GM19463 (cell line): Measurements from ENCODE around the gene GPC3.
"Not testable (repeated sequence)": the region's sequence is repeated elsewhere in the genome, so short reads cannot be mapped to it uniquely, and the experiment has no call there.

ENCODE experiments used
- ATAC-seq: cut with Tn5 transposase; IDR thresholded peaks from one replicate; pipeline ENCODE4 v1.9.1; 2021; ENCODE audit warnings: mild to moderate bottlenecking, moderate library complexity; ENCODE audit not compliant: unreplicated experiment

GPC3 gene

DNA sequence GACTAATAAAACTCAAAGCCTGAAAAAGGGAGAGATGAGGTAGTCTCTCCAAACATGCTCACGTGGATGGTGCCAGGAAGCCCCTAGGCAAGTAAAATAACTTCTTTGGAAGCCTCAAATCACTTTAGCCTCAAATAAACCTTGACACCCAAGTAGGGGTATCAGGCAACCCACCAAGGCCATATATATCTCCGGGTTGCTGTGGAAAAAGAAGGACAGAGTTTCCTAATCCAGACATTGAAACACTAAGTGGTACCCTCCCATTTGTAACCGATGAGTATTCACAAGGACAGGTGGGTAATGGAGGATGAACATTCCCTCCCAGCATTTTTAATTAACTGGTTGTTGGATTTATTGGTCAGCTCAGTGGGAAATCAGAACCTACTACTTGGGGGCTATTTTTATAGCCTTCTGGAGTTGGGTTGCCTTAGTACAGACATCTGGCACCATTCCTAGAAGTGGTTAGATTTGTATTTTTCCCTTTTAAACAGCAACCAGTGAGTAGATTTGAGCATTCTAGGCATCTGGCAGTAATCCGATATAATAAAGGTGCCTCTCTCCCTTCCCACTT, 87.7 kb downstream of the GPC3 start:
- no peak for ATAC-seq

- no peak for ATAC-seq
Measured at GRCh38 chrX:133892337-133892736, 93.1 kb downstream of the GPC3 start.

GRCh38 chrX:133888984-133889383, 96.4 kb downstream of the GPC3 start:
- no peak for ATAC-seq

DNA sequence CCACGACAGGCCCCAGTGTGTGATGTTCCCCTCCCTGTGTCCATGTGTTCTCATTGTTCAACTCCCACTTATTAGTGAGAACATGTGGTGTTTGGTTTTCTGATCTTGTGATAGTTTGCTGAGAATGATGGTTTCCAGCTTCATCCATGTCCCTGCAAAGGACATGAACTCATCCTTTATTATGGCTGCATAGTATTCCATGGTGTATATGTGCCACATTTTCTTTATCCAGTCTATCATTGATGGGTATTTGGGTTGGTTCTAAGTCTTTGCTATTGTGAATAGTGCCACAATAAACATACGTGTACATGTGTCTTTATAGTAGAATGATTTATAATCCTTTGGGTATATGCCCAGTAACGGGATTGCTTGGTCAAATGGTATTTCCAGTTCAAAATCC, 97.3 kb downstream of the GPC3 start:
- not testable (repeated sequence) for ATAC-seq

DNA sequence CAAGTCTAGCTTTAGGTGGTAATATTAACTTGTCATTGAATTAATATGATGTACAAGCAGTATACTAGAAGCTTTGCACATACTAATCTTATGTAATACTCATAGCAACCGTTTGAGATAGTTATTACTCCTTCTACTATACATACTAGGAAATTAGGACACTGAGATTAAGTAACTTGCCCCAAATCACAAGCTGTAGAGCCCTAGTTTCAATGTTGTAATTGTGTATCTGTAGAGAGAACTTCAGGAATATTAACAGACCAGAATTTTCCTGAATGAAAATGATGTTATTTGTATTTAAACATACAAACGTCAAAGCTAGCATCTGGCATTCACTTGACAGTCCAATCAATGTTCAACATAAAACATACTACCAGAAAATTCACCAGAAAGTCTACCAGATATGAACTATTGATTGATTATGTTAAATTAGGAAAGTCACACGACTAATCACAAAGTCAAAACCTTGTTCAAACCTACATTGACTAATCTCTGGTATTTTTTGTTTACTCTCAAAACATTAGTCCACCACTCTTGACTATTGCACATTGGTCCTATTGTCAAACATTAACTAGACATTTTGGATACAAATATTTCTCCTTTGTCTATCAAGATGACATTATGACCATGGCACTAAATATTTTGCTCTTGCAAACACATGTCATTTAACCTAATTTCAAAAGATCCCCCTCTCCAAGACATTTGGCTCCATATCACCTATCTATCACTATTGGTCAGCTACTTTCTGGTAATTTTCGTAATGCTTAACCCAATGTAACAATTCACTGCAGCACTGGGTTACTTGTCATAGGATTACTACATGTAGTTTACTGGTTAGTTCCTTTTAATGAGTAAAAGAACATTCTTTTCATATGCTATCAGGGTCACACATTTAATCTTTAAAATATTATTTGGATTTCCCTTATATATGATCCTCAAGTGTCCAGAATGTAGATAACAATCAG, 100.7 kb downstream of the GPC3 start:
- ATAC-seq: no peak

- ATAC-seq: no peak
Measured at GRCh38 chrX:133881893-133882292, 103.5 kb downstream of the GPC3 start.

- ATAC-seq: no peak
Measured at GRCh38 chrX:133881007-133881406, 104.4 kb downstream of the GPC3 start.

DNA sequence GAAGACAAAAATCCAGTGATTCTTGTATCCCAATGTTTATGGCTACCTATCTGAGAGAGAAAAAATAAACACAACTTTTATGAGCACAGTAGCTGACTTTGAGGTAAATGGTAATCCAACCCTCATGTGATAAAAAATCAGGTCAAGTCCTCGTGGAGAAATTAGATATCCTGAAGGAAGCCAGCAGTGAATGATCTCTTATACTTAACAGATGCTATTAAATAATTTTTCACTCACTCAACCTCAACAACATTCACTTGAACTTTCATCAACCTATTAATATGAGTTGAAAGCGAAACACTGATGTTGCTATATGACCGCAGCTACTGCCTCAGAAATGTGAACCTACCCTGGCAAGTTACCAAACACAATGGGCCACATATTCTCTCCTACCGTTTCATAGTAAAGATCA, 105.4 kb downstream of the GPC3 start:
- peak; percentile 72 for ATAC-seq

DNA sequence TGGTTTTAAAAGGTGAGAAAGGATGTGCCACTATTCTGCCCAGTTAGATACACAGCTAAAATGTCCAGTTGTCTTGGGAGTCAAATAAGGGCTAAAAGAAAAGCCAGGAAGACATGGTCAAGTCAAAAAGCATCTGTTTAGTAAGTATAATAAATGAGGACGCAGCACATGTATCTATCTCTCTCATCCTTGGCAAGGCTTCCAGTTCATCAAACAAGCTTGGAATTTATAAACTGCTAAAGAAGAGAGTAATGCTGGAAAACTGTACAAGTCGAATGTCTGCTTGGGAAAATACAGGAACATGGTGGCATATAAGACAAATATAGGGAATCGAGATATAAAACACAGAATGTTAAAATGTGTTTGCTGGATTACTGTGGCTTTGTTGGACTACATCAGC, 106.7 kb downstream of the GPC3 start:
- no peak for ATAC-seq

GRCh38 chrX:133876646-133877045, 108.7 kb downstream of the GPC3 start:
- no peak for ATAC-seq

DNA sequence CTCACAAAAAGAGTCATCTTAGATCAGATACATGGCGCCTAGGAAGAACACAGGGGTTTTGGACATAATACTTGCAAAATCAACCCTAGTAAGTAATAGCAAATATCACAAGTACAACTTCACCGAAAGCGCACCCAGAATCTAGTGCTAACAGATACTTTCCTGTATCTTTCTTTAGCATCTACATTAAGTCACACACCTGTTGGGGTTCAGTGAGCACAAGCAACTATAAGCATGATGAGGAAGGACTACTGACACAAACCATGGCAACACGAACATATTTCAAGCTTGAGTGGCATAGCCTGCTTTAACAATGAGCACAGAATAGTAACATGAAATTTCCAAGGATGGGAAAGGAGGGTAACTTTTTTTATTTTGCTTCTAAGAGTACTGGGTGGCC, 116.1 kb downstream of the GPC3 start:
- no peak for ATAC-seq

DNA sequence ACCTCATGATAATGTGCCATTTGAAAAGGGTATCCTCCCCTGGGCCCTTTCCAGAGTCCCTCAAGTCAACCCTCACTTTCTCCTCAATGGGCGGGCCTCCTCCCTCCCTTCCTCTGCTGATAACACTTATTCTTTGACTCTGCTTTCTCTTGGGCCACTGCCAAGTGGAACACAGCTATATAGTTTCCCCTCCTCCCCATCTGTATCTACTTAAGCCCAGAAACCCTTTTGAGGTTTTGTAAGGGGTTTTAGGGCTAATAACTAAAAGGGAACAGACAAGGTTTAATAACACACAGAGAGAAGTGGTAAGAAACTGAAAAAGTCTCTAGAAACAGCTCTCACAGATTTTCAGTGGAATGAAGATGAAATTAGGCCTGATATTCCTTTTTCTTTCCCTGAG, 116.7 kb downstream of the GPC3 start:
- no peak for ATAC-seq

GRCh38 chrX:133868250-133868649, 117.1 kb downstream of the GPC3 start:
- ATAC-seq: no peak

DNA sequence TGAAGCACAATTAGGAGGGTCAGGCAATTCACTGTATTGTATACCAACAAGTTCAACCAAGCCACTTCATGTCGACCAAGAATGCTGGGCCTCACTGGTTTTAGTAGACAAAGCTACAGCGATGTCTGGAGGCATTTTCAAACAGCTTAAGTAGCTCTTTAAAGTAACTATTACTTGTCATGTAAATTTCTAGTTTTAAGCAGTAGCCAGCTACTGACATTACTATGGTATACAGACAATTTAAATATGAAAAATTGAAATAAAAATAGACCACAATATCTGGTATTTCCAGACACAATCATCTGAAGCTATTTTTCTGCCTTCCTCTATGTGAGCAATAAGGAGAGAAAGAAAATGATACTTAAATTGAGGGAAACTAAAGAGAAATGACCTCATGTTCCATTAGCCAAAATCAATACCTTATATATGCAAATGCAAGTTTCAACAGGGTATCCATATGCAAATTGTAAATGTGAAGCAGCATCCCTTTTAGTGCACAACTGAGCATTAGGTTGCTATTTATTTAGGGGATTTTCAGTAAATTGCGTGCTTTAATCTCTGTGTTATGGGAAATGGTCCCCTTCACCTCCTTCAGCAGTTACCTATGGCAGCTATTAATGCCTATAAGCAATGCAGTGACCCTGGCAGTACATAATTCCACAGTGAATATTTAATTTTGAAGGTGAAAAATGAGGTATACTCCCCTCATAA, 119.5 kb downstream of the GPC3 start:
- ATAC-seq: no peak

- ATAC-seq: no peak
Measured at GRCh38 chrX:133864236-133864635, 121.2 kb downstream of the GPC3 start.

DNA sequence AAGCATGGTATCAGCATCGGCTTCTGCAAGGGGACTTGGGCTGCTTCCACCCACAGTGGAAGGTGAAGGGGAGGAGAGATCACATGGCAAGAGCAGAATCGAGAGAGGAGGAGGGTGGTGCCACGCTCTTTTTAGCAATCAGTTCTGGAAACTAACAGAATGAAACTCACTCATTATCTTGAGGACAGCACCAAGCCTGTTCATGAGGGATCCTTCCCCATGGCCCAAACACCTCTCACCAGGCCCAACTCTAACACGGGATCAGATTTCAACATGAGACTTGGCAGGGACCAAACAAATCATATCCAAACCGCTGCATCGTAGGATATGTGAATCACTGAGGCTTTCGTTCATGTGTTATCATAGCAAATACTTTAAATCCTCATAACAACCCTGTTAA, 125.5 kb downstream of the GPC3 start:
- ATAC-seq: no peak

GRCh38 chrX:133859336-133859735, 126.1 kb downstream of the GPC3 start:
- ATAC-seq: no peak

DNA sequence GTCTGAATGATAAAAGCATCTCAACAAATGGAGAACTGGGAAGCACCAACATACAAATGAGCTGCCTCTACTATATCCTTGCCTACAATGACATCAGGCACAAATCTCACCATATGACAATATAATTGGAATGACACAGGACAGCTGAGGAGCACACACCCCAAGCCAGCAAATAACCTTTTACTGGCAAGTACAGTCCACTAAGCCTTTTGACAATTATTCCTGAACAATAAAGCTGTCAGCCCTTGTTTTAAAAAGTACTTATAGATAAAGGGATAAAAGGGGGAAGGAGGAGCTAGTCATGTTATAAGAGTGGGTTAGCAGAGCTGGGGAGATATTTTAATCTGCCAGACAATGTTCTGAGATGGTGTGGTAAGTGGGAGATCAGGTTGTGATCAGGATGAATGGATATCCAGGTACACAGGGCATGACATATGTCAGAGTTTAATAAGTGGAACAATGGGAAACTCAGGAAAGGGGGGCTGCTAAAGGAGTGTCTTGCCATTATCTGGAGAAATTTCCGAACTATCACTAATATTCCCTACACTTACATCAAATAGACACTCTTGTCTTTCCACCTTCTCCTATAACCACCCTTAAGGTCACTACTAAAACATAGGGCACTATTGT, 127.6 kb downstream of the GPC3 start:
- no peak for ATAC-seq

- ATAC-seq: no peak
Measured at GRCh38 chrX:133856819-133857218, 128.6 kb downstream of the GPC3 start.

DNA sequence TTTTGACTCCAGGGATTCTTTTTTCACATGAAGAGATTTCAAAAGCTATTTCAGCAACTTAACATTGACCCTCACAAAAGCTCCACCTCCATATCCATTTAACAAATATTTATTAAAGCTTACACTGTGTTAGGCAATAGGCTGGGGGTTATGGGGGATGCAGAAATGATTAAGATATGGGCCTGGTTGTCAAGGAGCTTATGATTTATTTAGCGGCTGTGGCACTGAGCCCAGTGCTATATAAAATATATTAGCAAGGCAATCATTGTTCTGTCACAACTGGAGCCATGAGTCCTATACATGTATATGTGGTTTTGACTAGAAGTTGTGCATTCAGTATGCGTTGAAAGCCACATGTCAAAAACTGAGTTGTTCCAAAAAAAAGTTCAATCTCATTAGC, 131.1 kb downstream of the GPC3 start:
- ATAC-seq: no peak

GRCh38 chrX:133852837-133853356, 132.5 kb downstream of the GPC3 start:
- no peak for ATAC-seq
